Measurements from ENCODE around the gene SLC6A7.
"Not testable (repeated sequence)": the region's sequence is repeated elsewhere in the genome, so short reads cannot be mapped to it uniquely, and the experiment has no call there.

SLC6A7 gene

DNA sequence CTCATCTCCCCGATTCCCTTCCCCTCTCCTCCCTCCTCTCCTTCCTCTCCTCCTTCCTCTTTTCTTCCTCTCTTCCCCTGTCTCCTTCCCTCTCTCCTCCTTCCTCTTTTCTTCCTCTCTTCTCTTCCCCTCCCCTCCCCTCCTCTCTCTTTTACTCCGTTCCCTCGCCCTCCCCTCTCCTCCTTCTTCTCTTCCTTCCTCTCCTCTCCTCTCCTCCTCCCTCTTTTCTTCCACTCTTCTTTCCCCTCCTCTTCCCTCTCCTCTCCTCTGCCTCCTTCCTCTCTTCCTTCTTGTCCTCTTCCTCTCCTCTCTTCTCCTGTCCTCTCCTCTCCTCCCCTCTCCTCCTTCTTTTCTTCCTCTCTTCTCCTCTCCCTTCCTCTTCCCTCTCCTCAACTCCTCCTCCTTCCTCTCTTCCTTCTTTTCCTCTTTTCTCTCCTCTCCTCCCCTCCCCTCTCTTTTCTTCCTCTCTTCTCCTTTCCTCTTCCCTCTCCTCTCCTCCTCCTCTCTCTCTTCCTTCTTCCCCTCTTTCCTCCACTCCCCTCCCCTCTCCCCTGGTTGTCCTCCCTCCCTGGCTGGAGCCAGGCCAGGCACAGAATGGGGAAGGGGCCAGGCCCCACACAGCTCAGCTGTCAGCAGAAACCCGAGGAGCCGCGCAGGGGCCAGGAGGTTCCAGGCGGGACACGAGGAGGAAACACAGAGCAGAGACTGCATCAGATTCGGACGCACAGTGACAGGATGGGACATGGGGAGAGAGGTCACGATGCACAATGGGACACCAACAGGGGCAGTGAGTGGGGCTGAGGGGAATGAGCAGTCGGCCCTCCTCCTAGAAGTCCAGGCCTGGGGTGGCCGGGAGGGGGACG, 51.7 kb downstream of the SLC6A7 start:
- DNase-seq (ENCODE audit: low read depth in 2 of 2): no peak

DNA sequence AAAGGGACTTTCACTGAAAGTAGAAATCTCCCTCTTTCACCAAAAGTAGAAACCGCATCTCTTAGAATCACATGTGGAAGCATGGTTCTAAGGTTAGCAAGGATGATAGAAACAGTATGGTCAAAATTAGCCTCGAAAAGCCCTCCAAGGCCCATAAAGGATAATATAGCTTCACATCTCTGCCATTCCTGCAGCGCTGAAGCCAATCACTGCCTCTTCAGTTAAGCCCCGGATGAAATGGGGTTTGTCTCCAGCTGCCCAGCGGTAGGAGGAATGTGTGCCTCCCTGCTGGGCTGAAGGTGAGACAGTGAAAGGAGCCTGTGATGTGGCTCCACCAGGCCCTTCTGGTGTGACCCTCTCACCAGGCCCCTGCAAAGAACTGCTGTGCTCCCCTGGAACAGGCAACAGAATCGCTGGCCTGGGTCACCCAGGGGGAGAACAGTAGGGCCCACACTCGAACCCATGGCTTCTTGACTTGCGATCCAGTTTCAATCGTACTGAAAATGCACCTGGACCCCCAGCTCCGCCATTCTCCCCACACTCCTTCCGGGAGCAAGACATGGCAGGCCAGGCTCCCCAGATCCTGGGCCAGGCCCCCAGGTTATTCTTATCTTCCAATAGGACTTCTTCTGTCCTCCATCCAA, 52.5 kb downstream of the SLC6A7 start:
- no peak for DNase-seq (ENCODE audit: low read depth in 2 of 2)

DNA sequence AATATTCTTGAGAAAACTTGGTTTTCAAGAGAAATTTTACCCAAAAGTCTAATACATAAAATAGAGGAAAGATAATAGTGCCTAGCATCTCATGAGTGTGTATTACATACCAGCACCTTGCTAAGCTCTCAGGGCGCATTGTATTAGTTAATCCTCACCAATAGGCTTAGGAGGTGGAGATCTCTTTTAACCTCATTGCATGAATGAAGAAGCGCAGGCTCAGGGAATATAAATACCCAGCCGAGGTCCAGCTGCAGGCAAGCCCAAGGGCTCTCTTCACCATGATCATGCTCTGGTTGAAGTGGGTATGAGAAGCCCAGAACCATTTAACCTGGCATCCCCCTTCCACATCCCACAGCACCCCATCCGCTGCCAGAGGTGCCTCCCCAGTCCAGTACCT, 53.7 kb downstream of the SLC6A7 start:
- no peak for DNase-seq (ENCODE audit: low read depth in 2 of 2)

DNA sequence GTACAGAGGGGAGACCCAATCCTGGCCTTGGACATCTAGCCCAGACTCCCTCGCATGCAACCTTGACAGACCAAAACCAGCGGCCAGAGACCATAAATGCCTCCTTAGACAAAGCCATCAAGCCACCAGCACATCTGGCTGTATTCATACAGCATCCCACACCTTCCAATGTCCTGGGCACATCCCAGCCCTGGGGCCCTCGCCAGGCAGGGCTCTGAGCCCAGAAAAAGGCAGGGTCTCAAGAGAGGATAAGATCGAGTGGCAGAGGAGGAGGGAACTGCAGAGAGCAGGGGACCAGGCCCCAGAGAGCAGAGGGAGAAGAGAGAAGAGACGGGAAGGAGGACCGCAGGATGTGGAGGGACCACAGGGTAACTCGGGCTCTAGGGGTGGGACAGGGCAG, 54.3 kb downstream of the SLC6A7 start:
- DNase-seq (ENCODE audit: low read depth in 2 of 2): no peak

DNA sequence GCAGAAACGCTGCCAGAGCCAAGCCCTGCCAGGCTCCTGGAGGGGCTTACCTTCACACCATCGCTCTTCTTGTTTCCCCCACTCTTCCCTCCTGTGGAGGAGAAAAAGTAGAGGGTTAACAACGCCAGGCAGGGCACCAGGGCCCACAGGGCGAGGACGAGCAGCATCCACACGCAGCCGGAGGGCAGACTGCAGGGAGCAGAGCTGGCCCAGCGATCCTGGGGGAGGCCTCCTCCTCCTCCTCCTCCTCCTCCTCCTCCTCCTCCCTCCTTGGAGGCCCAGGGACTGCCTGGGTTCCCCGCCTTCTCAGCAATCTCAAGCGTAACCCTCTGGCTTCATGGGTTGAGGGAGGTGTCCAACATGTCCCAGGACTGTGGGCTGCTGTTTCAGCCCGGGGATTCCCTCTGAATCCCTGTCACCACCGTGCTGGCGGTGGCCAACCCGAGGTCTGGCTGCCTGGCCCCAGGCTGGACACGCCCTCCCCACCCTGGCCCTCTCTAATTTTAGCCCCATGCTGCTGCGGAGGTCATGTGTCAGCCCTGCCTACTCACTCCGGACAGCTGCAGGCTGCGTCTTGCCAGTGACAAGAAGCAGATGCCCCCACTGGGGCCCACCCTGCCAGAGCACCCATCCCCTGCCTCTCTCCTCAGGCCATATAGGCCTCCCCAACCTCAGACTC, 55.4 kb downstream of the SLC6A7 start:
- no peak for DNase-seq (ENCODE audit: low read depth in 2 of 2)

DNA sequence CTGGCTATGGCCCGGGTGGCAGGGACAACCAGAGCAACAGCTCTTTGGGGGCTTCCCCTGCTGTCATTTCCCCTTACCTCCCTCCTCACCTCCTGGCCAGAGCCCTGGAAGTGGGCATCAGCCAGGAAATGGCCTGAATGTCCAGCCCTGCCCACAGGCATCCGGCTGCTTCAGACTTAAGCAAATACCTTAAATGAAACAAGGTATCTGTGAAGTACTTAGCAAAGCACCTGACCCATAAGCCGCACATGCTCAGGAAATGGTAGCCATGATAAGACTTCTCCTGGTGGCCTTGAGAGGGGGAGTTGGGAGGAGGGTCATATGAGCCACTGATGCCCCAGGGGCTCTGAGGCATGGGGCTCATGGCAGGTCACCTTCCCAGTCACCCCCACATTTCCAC, 55.9 kb downstream of the SLC6A7 start:
- no peak for DNase-seq (ENCODE audit: low read depth in 2 of 2)

DNA sequence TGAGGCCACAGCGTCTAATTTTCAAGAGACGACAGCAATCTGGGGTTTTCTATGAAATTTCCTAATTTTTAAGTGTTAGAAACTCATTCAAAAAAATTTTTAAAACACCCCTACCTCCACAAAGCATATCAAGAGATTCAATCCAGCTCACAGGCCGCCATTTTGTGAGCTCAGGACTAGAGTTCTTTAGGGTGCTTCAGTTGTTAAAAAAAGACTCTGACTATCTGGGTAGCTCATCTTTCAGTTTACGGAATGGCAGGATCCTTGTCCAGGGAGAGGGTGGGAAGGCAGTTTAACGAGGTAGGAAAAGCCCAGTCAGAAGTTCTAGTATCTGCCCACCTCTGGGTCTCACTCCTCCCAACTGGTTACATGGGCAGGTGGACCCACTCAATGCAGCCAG, 56.6 kb downstream of the SLC6A7 start:
- DNase-seq (ENCODE audit: low read depth in 2 of 2): no peak

DNA sequence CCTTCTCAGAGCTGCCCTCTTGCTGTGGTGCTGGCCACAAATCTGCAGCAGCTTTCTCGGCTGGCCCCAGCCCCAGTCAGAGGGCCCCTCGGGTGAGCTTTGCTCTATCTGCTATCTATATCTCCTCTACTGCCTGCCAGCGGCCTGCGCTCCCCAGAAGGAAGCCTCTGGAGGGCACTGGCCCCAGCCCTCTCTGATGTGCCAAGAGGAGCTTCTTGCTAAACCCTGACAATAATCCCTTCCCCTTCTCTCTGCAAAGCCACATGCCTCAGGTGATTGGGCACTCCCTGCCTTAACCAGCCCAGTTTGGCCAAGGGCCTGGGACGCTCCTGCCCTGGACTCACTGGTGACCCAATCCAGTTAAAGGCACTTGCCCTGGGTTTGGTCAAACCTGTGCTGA, 57.0 kb downstream of the SLC6A7 start:
- no peak for DNase-seq (ENCODE audit: low read depth in 2 of 2)

DNA sequence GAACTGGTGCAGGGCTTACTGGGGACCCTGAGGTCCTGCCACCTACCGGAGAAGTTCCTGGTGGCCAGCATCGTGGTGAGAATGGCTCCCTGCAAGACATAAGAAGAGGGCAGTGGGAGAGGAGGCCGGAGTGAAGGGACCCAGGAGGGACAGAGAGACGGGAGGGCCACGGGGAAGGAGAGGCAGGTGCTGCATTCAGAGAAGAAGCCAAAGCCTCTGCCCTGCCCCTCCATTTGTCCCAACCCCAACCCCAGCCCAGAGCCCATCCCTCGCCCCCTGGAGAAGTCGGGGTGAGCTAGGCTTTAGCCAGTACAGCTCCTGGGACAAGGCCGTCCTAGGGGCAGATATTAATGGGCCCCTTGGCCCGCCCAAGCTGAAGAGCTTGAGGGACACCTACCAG, 57.9 kb downstream of the SLC6A7 start:
- DNase-seq (ENCODE audit: low read depth in 2 of 2): no peak

DNA sequence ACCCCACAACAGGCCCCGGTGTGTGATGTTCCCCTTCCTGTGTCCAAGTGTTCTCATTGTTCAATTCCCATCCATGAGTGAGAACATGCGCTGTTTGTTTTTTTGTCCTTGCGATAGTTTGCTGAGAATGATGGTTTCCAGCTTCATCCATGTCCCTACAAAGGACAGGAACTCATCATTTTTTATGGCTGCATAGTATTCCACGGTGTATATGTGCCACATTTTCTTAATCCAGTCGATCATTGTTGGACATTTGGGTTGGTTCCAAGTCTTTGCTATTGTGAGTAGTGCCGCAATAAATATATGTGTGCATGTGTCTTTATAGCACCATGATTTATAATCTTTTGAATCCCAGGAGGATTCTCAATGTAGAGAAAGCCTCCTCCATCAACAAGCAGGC, 58.6 kb downstream of the SLC6A7 start:
- DNase-seq (ENCODE audit: low read depth in 2 of 2): not testable (repeated sequence)

DNA sequence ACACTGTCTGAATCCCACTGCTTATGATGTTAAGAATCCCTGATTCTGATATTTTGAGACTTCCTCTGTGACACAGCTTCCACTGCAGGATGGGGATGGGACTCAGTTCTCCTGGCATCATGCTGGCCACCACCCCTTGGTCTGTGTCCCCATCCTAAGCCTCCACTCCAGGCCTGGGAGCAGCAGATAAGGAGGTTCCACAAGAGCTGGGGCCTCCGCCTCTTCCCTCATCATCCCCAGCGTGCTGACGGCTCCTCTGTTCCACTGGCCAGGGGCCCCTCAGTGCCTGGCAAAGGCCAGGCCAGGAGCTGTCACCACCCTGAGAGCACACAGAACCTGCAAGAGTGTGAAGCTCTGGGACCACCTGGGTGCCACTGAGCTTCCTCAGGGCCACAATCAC, 59.1 kb downstream of the SLC6A7 start:
- no peak for DNase-seq (ENCODE audit: low read depth in 2 of 2)

DNA sequence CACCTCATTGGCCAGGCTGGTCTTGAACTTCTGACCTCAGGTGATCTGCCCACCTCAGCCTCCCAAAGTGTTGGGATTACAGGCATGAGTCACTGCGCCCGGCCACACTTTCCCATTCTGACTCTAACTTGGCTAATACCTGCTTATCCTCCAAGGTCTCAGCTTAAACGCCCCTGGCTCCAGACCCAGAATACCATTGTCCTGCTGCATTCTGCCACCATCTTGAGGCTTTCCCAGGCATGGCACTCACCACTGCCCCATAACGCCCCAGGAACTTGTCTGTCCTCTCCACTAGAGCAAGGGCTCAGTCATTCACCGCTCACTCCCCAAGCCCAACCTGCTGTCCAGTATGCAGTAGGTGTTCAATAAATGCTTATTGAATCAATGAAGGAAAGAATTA, 59.9 kb downstream of the SLC6A7 start:
- no peak for DNase-seq (ENCODE audit: low read depth in 2 of 2)

DNA sequence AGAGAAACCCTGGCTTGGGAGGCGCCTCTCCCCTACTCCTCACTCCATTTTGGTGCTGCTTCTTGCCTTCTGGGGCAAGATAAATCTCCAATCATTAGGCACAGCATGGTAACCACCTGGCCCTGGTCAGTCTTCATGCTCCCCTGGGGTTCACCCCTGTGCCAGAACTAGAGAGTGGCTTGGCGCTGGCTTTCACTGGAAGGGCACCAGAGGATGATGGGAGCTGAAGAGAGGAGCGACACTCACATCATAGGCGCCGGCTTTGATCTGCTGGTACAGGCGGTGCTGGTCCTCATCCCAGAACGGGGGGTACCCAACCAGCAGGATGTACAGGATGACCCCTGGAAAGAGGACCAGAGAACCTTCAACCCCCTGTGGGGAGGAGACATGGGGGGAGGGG, 61.6 kb downstream of the SLC6A7 start:
- no peak for DNase-seq (ENCODE audit: low read depth in 2 of 2)

DNA sequence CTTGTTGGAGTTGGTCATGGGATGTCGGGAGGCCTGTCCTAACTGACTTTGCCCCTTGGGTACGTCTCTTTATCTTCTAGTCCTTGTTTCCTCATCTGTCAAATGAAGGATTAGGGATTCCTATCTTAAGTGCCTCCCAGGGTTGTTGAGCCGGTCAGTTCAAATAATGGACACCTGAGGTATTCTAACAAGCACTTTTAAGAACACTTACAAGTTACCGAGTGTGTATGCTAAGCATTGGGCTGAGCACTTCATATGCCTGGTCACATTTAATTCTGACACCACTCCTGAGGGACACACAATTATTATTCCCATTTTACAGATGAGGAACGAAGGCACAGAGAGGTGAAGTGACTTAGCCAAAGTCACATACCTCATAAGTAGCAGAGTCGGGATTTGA, 62.6 kb downstream of the SLC6A7 start:
- DNase-seq (ENCODE audit: low read depth in 2 of 2): no peak

DNA sequence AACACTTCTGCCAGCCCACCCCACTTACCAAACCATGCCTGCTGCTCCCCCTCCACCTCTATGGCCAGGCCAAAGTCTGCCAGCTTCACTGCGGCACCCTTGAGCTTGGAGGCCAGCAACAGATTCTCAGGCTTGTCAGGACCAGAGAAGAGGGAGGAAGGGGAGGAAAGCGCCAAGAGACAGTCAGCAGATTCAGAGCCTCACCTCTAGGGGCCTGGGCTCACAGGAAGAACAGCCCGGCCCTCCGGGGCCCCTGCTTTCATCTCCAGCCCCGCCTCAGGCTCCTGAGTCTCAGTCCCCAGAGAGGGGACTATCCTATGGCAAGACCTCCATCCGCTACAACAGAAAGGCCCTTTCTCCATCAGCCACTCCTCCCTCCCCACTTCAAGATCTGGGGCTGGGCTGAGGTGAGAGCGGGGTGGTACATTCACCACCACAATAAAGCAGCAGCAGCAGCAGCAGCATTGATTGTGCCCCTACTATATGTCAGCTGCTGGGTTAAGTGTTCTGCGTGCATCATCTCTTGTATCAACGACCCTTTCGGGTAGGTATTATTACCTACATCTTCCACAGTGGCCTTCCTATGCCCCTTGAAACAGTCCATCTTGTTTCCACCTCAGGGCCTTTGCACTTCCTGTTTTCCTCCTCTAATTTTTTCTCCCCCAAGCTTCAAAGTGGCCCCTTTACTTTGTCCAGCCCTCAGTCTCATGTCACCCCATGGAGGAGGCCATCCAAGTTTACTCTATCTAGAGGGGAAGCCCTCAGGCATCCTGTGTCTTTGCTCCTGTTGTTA, 63.8 kb downstream of the SLC6A7 start:
- no peak for DNase-seq (ENCODE audit: low read depth in 2 of 2)

DNA sequence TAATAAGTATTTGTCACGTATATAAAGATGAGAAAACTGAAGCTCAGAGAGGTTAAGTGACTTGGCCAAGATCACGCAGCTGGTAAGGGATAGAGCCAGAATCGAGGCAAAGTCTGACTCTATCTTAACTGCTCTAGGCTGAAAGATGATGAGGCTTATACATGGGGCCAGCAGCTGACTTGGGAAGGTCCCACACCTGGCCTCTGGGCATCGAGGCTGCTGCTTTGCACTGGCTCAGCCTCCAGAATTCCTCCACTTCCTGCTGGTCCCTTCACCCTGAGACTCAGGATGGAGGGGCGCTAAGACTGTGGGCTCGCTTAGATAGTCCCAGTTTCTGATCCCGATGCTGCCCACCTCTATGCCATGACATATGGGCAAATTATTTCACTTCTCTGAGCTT, 64.5 kb downstream of the SLC6A7 start:
- DNase-seq (ENCODE audit: low read depth in 2 of 2): no peak

DNA sequence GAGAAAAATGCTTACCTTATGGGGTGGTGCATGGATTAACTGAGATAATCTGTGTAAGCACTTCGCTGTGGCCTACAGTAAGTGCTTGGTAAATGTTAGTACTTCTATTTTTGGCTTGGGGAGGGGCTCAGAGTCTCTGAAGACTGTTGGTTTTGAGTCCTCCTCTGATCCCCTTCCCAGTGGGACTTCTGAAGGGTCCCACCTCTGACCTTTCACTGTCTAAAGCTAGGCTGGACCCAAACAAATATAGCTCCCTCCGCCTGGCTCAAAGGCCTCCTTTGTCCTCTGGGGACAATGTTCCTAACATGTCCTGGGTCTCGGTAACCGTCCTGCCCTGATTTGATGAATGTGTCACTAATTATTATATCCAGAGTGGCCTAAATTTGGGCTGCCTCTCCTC, 64.9 kb downstream of the SLC6A7 start:
- no peak for DNase-seq (ENCODE audit: low read depth in 2 of 2)

DNA sequence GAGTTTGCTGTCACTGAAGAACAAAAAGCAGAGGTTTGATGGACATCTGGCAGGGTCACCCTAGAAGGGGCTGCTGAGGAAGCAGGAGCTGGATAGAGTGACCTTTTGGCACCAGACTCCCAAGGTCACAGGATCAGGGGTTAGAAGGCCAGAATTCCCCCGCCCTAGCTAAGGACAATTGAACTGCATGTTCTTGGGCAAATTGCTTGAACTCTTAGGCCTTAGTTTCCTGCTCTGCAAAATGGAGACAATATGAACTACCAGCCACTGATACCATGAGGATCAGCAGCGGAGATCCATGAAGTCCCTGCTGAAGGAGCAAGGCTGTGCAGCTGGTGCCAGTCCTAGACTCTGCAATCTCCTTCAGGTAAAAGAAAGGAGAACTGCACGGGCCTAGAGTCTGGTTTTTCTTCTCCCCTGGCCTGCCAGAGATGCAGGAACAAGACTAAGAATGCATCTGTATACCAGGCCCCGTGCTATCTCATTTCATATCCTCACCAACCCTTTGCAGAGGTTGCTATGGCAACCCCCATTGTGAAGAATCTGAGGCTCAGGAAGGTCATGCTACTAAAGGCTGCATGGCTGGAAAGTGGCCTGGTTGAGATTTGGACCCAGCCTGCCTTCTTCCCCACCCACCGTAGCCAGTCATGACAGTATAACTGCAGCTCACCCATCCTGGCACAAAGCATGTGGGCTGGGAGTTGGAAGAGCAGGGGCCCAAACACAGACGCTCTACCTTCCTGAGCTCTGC, 66.0 kb downstream of the SLC6A7 start:
- no peak for DNase-seq (ENCODE audit: low read depth in 2 of 2)

DNA sequence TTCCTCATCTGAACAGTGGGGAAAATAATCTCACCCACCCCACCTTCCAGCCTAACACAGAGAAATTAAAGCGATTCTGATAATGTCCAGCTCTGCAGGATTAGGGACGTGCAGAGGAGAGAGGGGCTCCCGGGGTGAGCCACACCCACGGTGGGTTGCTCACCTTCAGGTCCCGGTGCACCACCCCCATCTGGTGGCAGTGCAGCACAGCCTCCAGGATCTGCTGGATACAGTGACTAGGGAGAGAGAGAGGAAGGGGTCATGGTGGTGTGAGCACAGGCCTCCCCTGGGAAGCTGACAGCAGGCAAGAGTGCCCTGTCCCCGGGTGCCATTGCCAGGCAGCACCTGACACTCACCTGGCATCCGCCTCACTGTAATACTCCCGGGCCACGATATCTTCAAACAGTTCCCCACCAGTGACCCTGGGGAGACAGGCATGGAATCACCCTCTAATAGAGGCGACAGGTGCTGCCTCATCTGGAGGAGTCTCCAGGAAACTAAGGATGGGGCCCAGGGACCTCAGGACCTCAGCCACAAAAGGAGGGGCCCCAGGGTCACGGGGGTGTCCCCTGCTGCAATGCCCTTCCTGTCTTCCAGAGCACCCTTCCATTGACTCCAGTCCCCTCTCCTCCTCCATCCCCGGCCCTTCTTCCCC, 66.7 kb downstream of the SLC6A7 start:
- no peak for DNase-seq (ENCODE audit: low read depth in 2 of 2)

DNA sequence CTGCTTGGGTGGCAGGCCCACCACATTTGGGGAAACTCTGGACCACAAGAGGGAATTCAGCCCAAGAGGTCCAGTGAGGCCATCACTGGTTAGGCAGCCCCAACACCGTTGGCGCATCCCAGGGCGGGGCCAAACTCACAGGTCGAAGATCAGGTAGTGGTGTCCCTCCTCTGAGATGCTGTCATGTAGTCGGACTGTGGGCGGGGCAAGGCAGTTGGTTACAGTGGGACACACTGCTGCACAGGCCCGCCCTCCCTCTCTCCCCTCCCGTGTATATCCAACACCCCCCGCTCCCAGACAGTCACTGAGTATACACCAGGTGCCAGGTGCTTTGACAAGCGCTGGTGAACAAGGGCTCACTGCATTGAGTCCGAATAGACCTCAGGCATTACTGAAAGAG, 67.6 kb downstream of the SLC6A7 start:
- no peak for DNase-seq (ENCODE audit: low read depth in 2 of 2)

DNA sequence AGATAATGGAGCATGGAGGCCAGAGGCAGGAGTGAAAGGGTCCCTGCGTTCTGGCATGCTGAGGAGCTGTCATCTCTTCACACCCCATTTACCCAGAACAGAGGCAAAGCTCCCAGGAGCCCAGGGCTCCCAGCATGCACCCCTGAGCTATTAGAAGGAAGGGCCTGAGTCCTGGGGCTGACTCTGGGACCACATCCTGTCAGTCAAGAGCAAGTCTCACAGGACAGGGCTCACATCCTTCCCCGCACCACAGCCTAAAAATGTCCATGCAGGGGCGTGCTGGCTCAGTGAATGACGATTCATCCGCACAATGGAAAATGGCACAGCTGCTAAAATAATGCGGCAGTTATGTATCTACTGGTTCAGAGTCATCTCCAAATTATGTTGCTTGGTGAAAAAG, 68.3 kb downstream of the SLC6A7 start:
- DNase-seq (ENCODE audit: low read depth in 2 of 2): no peak

Measured in stimulated activated CD8-positive, alpha-beta memory T cell treated with anti-CD3 and anti-CD28 coated beads, Interleukin-7, amount 100 ng/mL, for 4 hours (primary cell).